ENCODE data around the gene KIF22.
A peak's percentile ranks its signal among the peaks of the same experiment; 100 is the strongest.
"Not testable (repeated sequence)": the region's sequence is repeated elsewhere in the genome, so short reads cannot be mapped to it uniquely, and the experiment has no call there.

The KIF22 gene

GRCh38 chr16:29825145-29826044 lies 34.8 kb downstream of the KIF22 start:
- DNase-seq: peak; percentile 16
- in situ Hi-C loops (cut with MboI; ENCODE audit: low pct_unique_long_range_greater_than_20kb, low sequenced_read_pairs): no loop called here

- in situ Hi-C loops (cut with MboI; ENCODE audit: low pct_unique_long_range_greater_than_20kb, low sequenced_read_pairs): no loop called here
- DNase-seq: no peak
Observed at GRCh38 chr16:29826342-29826695, 35.8 kb downstream of the KIF22 start.

- in situ Hi-C loops (cut with MboI; ENCODE audit: low pct_unique_long_range_greater_than_20kb, low sequenced_read_pairs): loop anchor here (10.0 kb wide), 1 partner anchor 64 kb away; the partner anchor contains the start of gene SEZ6L2
- DNase-seq: no peak
Observed at GRCh38 chr16:29830774-29831173, 40.2 kb downstream of the KIF22 start.

- in situ Hi-C loops (cut with MboI; ENCODE audit: low pct_unique_long_range_greater_than_20kb, low sequenced_read_pairs): loop anchor here (10.0 kb wide), 1 partner anchor 63 kb away; the partner anchor contains the start of gene SEZ6L2
- no peak for DNase-seq
Observed at GRCh38 chr16:29831490-29831889, 40.9 kb downstream of the KIF22 start.

GRCh38 chr16:29833219-29833618 lies 42.7 kb downstream of the KIF22 start:
- DNase-seq: not testable (repeated sequence)
- in situ Hi-C loops (cut with MboI; ENCODE audit: low pct_unique_long_range_greater_than_20kb, low sequenced_read_pairs): loop anchor here (10.0 kb wide), 1 partner anchor 62 kb away; the partner anchor contains the start of gene SEZ6L2

GRCh38 chr16:29834079-29834478 lies 43.5 kb downstream of the KIF22 start:
- DNase-seq: no peak
- in situ Hi-C loops (cut with MboI; ENCODE audit: low pct_unique_long_range_greater_than_20kb, low sequenced_read_pairs): loop anchor here (10.0 kb wide), 1 partner anchor 61 kb away; the partner anchor contains the start of gene SEZ6L2

DNA sequence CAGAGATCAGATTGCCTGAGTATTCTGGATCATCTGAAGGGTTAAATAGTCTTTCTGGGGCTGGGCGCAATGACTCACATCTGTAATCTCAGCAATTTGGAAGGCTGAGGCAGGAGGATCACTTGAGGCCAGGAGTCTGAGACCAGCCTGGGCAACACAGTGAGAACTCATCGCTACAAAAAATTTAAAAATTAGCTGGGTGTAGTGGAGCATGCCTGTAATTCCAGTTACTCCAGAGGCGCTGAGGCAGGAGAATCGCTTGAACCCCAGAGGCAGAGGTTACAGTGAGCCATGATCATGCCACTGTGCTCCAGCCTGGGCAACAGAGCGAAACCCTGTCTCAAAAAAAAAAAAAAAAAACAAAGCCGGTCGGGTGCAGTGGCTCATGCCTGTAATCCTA lies 45.4 kb downstream of the KIF22 start:
- DNase-seq: no peak
- in situ Hi-C loops (cut with MboI; ENCODE audit: low pct_unique_long_range_greater_than_20kb, low sequenced_read_pairs): loop anchor here (10.0 kb wide), 1 partner anchor 59 kb away; the partner anchor contains the start of gene SEZ6L2

GRCh38 chr16:29836623-29837022 lies 46.1 kb downstream of the KIF22 start:
- in situ Hi-C loops (cut with MboI; ENCODE audit: low pct_unique_long_range_greater_than_20kb, low sequenced_read_pairs): loop anchor here (10.0 kb wide), 1 partner anchor 58 kb away; the partner anchor contains the start of gene SEZ6L2

GRCh38 chr16:29837841-29838240 lies 47.3 kb downstream of the KIF22 start:
- in situ Hi-C loops (cut with MboI; ENCODE audit: low pct_unique_long_range_greater_than_20kb, low sequenced_read_pairs): loop anchor here (10.0 kb wide), 1 partner anchor 57 kb away; the partner anchor contains the start of gene SEZ6L2
- DNase-seq: no peak

More at GRCh38 chr16:29836623-29837022, 46.1 kb downstream of the KIF22 start:
- DNase-seq: no peak

DNA sequence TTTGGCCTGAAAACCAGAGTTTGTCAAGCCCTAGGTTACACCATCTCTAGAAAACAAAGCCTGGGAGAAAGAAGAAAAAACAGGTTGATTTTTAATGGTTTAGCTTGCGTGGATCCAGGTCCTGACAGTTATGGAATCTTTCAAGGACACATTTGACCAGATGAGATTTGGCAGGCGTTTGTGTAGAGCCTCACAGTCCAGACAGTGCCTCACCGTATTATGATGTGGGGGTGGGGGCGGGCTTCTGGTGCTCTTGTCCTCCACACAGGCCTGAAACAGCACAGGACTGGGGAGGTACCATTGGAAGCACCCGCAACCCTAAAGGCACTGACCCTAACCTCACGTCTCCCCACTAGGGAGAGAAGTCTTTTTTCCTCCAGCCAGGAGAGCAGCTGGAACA lies 49.3 kb downstream of the KIF22 start:
- in situ Hi-C loops (cut with MboI; ENCODE audit: low pct_unique_long_range_greater_than_20kb, low sequenced_read_pairs): loop anchor here (10.0 kb wide), 1 partner anchor 55 kb away; the partner anchor contains the start of gene SEZ6L2
- no peak for DNase-seq

GRCh38 chr16:29840240-29840639 lies 49.7 kb downstream of the KIF22 start:
- no peak for DNase-seq
- in situ Hi-C loops (cut with MboI; ENCODE audit: low pct_unique_long_range_greater_than_20kb, low sequenced_read_pairs): no loop called here

- in situ Hi-C loops (cut with MboI; ENCODE audit: low pct_unique_long_range_greater_than_20kb, low sequenced_read_pairs): no loop called here
Observed at GRCh38 chr16:29841631-29842030, 51.1 kb downstream of the KIF22 start.

GRCh38 chr16:29842732-29843346 lies 52.3 kb downstream of the KIF22 start:
- DNase-seq: no peak

More at GRCh38 chr16:29841631-29842030, 51.1 kb downstream of the KIF22 start:
- no peak for DNase-seq

GRCh38 chr16:29843931-29844330 lies 53.4 kb downstream of the KIF22 start:
- no peak for DNase-seq
- in situ Hi-C loops (cut with MboI; ENCODE audit: low pct_unique_long_range_greater_than_20kb, low sequenced_read_pairs): no loop called here

More at GRCh38 chr16:29842732-29843346, 52.3 kb downstream of the KIF22 start:
- in situ Hi-C loops (cut with MboI; ENCODE audit: low pct_unique_long_range_greater_than_20kb, low sequenced_read_pairs): no loop called here

DNA sequence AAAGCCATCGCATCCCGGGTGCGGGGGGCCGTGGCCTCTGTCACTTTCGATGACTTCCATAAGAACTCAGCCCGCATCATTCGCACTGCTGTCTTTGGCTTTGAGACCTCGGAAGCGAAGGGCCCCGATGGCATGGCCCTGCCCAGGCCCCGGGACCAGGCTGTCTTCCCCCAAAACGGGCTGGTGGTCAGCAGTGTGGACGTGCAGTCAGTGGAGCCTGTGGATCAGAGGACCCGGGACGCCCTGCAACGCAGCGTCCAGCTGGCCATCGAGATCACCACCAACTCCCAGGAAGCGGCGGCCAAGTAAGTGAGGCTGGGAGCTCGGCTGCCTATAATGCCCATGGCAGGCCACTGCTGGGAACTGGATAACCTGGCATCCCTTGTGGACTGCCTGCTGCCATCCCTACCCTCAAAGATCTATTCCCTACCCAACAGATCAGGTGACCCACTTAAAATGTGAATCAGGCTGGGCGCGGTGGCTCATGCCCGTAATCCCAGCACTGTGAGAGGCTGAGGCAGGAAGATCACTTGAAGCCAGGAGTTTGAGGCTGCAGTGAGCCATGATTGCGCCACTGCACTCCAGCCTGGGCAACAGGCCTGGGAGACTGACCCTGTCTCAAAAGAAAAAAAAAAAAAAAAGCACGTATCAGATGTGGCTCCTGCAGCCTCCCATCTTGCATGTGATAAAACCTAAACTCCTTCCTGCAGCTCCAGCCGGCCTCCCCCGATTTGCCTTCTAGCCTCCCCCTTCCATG lies 54.2 kb downstream of the KIF22 start:
- no peak for DNase-seq
- in situ Hi-C loops (cut with MboI; ENCODE audit: low pct_unique_long_range_greater_than_20kb, low sequenced_read_pairs): no loop called here

DNA sequence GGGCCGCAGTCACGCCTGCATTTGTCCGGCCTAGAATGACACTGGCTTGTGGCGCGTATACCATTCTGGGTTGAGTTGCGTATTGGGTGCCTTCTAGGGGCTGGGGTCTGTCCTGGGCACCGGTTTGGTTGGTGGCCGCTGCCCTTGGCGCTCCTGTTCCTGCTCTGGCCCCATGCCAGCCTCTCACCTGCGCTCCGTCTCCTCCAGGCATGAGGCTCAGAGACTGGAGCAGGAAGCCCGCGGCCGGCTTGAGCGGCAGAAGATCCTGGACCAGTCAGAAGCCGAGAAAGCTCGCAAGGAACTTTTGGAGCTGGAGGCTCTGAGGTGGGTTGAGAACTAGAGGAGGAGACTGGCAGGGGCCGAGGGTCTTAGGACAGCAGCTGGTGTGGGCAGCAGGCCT lies 55.1 kb downstream of the KIF22 start:
- in situ Hi-C loops (cut with MboI; ENCODE audit: low pct_unique_long_range_greater_than_20kb, low sequenced_read_pairs): no loop called here
- no peak for DNase-seq

DNA sequence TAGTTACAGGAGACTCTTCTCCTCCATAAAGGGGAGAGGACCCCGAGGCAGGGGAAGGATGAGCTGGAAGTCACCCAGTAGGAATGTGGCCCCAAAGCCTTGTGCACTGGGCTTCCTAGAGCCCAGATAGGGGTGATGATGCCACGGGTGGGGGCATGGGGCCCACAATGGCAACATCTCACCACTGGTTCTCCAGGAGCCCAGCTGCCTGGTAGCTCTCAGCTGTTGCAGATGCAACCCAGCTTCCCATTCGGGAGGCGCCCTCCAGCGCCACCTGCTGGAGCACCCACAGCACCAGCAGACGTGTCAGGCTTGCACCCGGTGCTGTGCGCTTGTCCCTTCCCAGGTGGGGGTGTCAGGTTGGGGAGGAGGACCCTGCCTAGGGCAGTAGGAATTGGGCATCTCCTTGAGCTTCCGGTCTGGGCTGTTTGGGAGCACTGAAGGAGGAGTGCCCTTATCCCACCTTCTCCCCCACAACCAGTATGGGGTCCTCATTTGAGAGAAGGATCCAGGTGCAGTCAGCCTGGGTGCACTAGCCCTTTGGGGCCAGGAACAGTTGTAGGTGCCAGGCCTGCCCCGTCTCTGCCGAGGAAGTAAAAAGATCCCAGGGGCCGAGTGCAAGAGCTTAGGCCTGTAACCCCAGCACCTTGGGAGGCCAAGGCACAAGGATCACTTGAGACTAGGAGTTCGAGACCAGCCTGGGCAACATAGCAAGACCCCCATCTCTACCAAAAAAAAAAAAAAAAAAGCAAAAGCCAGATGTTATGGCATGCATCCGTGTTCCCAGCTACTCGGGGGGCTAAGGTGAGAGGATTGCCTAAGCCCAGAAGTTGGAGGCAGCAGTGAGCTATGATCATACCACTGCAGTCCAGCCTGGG lies 58.1 kb downstream of the KIF22 start:
- in situ Hi-C loops (cut with MboI; ENCODE audit: low pct_unique_long_range_greater_than_20kb, low sequenced_read_pairs): no loop called here
- DNase-seq: peak; percentile 64

DNA sequence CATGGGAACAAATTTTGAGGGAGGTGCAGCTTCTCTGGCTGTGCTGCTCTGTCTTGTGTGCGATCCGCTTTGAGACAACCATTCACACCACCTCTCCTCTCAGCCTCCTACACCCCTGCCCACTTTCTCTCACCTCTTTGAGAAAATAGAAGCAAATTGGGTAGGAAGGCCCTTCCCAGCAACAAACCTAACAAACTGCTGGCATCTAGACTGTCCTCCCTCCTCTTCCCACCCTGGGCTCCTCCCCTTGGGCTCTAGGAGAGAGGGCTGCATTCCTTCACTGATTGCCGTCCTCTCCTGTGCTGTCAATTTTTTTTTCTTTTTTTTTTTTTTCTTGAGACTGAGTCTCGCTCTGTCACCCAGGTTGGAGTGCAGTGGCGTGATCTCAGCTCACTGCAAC lies 59.0 kb downstream of the KIF22 start:
- no peak for DNase-seq
- in situ Hi-C loops (cut with MboI; ENCODE audit: low pct_unique_long_range_greater_than_20kb, low sequenced_read_pairs): no loop called here

All from KBM-7 (cell line).